ENCODE measurements around the gene MPG.
"Not testable (repeated sequence)": the region's sequence is repeated elsewhere in the genome, so short reads cannot be mapped to it uniquely, and the experiment has no call there.

The MPG gene, protein sequence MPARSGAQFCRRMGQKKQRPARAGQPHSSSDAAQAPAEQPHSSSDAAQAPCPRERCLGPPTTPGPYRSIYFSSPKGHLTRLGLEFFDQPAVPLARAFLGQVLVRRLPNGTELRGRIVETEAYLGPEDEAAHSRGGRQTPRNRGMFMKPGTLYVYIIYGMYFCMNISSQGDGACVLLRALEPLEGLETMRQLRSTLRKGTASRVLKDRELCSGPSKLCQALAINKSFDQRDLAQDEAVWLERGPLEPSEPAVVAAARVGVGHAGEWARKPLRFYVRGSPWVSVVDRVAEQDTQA

GRCh38 chr16:77807-78443 lies at the start of gene MPG:
Gene MPG, plus strand, starts transcription at chr16:78225. Its CDS starts 85 bp downstream, at chr16:78310.
- Histone ChIP-seq H3K27ac (peak within 1 kb of the TSS; percentile 99 to 100), H3K4me3 (peak within 1 kb of the TSS; percentile 89)
- DNase-seq (ENCODE audit: low spot score), result peak; percentile 92
- TF ChIP-seq, protein P1, sequence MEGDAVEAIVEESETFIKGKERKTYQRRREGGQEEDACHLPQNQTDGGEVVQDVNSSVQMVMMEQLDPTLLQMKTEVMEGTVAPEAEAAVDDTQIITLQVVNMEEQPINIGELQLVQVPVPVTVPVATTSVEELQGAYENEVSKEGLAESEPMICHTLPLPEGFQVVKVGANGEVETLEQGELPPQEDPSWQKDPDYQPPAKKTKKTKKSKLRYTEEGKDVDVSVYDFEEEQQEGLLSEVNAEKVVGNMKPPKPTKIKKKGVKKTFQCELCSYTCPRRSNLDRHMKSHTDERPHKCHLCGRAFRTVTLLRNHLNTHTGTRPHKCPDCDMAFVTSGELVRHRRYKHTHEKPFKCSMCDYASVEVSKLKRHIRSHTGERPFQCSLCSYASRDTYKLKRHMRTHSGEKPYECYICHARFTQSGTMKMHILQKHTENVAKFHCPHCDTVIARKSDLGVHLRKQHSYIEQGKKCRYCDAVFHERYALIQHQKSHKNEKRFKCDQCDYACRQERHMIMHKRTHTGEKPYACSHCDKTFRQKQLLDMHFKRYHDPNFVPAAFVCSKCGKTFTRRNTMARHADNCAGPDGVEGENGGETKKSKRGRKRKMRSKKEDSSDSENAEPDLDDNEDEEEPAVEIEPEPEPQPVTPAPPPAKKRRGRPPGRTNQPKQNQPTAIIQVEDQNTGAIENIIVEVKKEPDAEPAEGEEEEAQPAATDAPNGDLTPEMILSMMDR (IDR thresholded peaks at IDR 0.05), result no peak

- H3K27ac ChIP-seq; H3K4me3 ChIP-seq; DNase-seq (ENCODE audit: low spot score): not testable (repeated sequence)
Observed at GRCh38 chr16:30627-31026, 47.4 kb upstream of the MPG start.

- not testable (repeated sequence) for H3K4me3 ChIP-seq; DNase-seq (ENCODE audit: low spot score); H3K27ac ChIP-seq
Observed at GRCh38 chr16:33154-33876, 44.7 kb upstream of the MPG start.

DNA sequence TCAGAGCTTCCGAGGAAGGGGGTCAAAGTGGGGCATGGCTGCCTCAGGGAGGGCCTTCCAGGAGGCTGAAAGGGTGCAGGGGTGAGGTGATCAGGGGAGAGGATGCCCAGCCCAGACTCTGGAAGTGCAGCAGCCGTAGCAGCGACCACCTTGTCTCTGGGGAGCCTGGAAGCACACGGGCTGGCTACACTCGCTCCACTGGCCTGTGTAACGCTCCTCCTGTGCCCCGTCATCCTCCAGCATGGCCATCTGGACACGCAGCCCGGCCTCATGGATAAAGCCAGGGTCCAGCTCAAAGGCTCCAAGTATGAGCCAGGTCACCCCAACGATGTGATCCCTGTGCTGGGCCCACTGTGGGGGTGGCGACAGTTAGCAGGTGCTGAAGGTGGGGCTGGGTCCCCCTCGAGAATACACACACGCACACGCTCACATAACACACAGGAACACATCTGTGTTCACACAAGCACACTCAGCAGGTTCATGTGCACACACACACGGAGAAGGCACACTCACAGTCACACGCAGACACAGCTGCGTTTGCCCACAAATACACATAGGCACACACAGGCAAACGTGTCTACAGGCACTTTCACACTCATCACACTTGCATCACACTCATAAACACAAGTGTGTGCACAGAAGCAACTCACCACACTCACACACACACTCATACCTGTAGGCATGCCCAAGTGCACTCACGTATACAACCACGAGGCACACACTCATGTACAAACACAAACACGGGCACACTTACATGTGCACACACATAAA lies 44.0 kb upstream of the MPG start:
- TF ChIP-seq, protein P1 (IDR thresholded peaks at IDR 0.05), result no peak
- no peak overlapping the region for H3K27ac ChIP-seq
- no peak for DNase-seq (ENCODE audit: low spot score)
- H3K4me3 ChIP-seq, result no peak overlapping the region

- TF ChIP-seq, protein P1 (IDR thresholded peaks at IDR 0.05), result no peak
- Histone ChIP-seq H3K27ac (no peak overlapping the region), H3K4me3 (no peak overlapping the region)
- no peak for DNase-seq (ENCODE audit: low spot score)
Observed at GRCh38 chr16:34648-34987, 43.4 kb upstream of the MPG start.

- no peak for DNase-seq (ENCODE audit: low spot score)
- Histone ChIP-seq H3K27ac (no peak overlapping the region), H3K4me3 (no peak overlapping the region)
- TF ChIP-seq, protein P1 (IDR thresholded peaks at IDR 0.05), result no peak
Observed at GRCh38 chr16:35011-35677, 42.9 kb upstream of the MPG start.

DNA sequence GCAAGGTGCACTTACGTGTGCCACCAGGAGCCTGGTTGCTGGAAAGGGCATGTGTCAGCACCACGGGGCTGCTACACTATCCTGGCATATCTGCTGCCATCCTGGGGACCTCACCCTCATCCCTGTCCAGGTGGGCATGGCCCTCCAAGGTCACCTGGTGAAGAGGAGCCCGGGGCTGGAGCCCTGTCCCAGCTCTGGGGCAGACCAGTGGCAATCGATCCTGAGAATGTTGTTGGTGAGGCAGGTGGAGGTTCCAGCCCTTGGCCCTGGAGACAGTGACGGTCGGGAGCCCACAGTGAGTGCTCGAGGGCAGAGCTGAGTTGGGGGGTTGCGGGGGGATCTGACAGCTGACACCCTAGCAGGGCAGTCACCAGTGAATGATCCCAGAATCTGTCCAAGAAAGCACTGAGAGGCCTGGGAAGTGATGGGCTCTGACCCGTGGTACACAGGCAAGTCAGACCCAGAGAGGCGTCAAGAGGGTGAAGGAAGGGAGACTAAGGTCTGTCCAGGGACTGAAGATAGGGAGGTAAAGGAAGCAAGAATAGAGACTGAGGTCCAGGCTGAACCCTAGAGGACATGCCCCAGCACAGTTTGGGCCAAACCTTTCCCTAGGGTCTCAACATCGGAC lies 42.2 kb upstream of the MPG start:
- no peak overlapping the region for H3K27ac ChIP-seq
- TF ChIP-seq, protein P1 (IDR thresholded peaks at IDR 0.05), result no peak
- DNase-seq (ENCODE audit: low spot score), result no peak
- no peak overlapping the region for H3K4me3 ChIP-seq

Measured in coronary artery (tissue), 2 donors.